HepG2 (cell line): ENCODE measurements around the gene MTFP1. TPM values are rescaled to one million over a fixed set of nuclear protein-coding genes. Genes with fewer than 3 reads are reported as not detected.
A peak's percentile ranks its signal among the peaks of the same experiment; 100 is the strongest.

ENCODE experiments used
- MLLT10 ChIP-seq: sonication (generic); formaldehyde crosslinking; IDR thresholded peaks from 2 replicates; pipeline ENCODE4 v1.4.0; 2020; ENCODE audit warnings: missing genetic modification reagents
- NFIC ChIP-seq: IDR thresholded peaks from 2 replicates; pipeline ENCODE4 v1.6.1; 2012; ENCODE audit warnings: mild to moderate bottlenecking, low read length, inconsistent platforms
- NR2F2 ChIP-seq: IDR thresholded peaks from 2 replicates; pipeline ENCODE4 v1.6.1; 2012; ENCODE audit warnings: low read depth, inconsistent platforms, borderline replicate concordance
- SMARCE1 ChIP-seq: fragments of 450-650 bp; IDR thresholded peaks from 2 replicates; pipeline ENCODE4 v1.6.1; 2017; ENCODE audit warnings: borderline replicate concordance
- TEAD3 ChIP-seq: optimal IDR thresholded peaks from 2 replicates; pipeline ENCODE3; 2016; ENCODE audit warnings: borderline replicate concordance
- U2AF2 ChIP-seq: fragments of 200-400 bp; formaldehyde crosslinking; IDR thresholded peaks from 2 replicates; pipeline ENCODE4 v1.6.1; 2017; ENCODE audit warnings: low read depth, mild to moderate bottlenecking, low read length
- XRCC5 ChIP-seq: fragments of 200-400 bp; formaldehyde crosslinking; optimal IDR thresholded peaks from 2 replicates; pipeline ENCODE3; 2017; ENCODE audit warnings: mild to moderate bottlenecking, low read length
- ZBED4 ChIP-seq: sonication (generic); formaldehyde crosslinking; IDR thresholded peaks from 2 replicates; pipeline ENCODE4 v1.4.0; 2020; ENCODE audit warnings: missing genetic modification reagents, borderline replicate concordance
- ZMAT5 ChIP-seq: sonication (generic); formaldehyde crosslinking; IDR thresholded peaks from 2 replicates; pipeline ENCODE4 v1.5.0; 2020; ENCODE audit warnings: mild to moderate bottlenecking, low read depth, missing genetic modification reagents, borderline replicate concordance
- ZNF44 ChIP-seq: sonication (generic); formaldehyde crosslinking; IDR thresholded peaks from 2 replicates; pipeline ENCODE4 v1.5.1; 2020; ENCODE audit warnings: mild to moderate bottlenecking, missing genetic modification reagents
- ZNF501 ChIP-seq: sonication (generic); formaldehyde crosslinking; IDR thresholded peaks from 2 replicates; pipeline ENCODE4 v1.5.1; 2020; ENCODE audit warnings: mild to moderate bottlenecking, moderate library complexity, missing genetic modification reagents
- ZNF562 ChIP-seq: sonication (generic); formaldehyde crosslinking; IDR thresholded peaks from 2 replicates; pipeline ENCODE4 v1.8.0; 2022; ENCODE audit warnings: missing genetic modification reagents, borderline replicate concordance
- ZNF672 ChIP-seq: sonication (generic); formaldehyde crosslinking; IDR thresholded peaks from 2 replicates; pipeline ENCODE4 v1.8.1; 2022; ENCODE audit warnings: missing genetic modification reagents
- ZNF816 ChIP-seq: sonication (generic); formaldehyde crosslinking; IDR thresholded peaks from 2 replicates; pipeline ENCODE4 v1.8.0; 2022; ENCODE audit warnings: missing genetic modification reagents, mild to moderate bottlenecking, borderline replicate concordance
- polyA plus RNA-seq, 8 experiments: library from polyadenylated mRNA; depleted of rRNA in 3 of 8; stranded (reverse) in 7 of 8; unstranded in 1 of 8; fragments of >200 nt; fragmentation: Illumina TruSeq in 4 of 8; extraction: Trizol in 4 of 8; gene quantifications; 2 replicates each; pipeline versions ENCODE4 v1.2.1 to v1.2.3, GENCODE V29; 2011 to 2016; ENCODE audit warnings: low read depth in 4 of 8, missing spikeins in 1 of 8, mixed read lengths in 1 of 8; ENCODE audit not compliant: insufficient read depth in 1 of 8
- total RNA-seq, 5 experiments: library from RNA; depleted of rRNA; stranded (reverse); fragments of >200 nt; fragmentation: Illumina TruSeq; extraction: Trizol; gene quantifications; 2 replicates each; pipeline ENCODE4 v1.2.3, GENCODE V29; 2016; ENCODE audit warnings: low read depth in 1 of 5
- TF ChIP-seq, protein P1 (sequence below): sonication (generic); formaldehyde crosslinking; IDR thresholded peaks from 2 replicates; pipeline ENCODE4 v1.4.0; 2020; ENCODE audit warnings: missing genetic modification reagents
- TF ChIP-seq, protein P2 (sequence below): sonication (generic); formaldehyde crosslinking; IDR thresholded peaks from 2 replicates; pipeline ENCODE4 v1.4.0; 2020; ENCODE audit warnings: missing genetic modification reagents, low read depth, mild to moderate bottlenecking, borderline replicate concordance
- TF ChIP-seq, protein P3 (sequence below): IDR thresholded peaks from 2 replicates; pipeline ENCODE4 v1.6.1; 2012; ENCODE audit warnings: low read depth, low read length, improper control_type of control experiment
- TF ChIP-seq, protein P4 (sequence below): sonication (generic); formaldehyde crosslinking; IDR thresholded peaks from 2 replicates; pipeline ENCODE4 v1.8.1; 2023; ENCODE audit warnings: mild to moderate bottlenecking, missing genetic modification reagents, borderline replicate concordance

Gene MTFP1
- total and polyA plus RNA-seq, 2 of the 13 experiments (the other 11 are each of a cell fraction or from before 2014, with no cell fraction given): 29.5 to 45.6 TPM

DNA sequence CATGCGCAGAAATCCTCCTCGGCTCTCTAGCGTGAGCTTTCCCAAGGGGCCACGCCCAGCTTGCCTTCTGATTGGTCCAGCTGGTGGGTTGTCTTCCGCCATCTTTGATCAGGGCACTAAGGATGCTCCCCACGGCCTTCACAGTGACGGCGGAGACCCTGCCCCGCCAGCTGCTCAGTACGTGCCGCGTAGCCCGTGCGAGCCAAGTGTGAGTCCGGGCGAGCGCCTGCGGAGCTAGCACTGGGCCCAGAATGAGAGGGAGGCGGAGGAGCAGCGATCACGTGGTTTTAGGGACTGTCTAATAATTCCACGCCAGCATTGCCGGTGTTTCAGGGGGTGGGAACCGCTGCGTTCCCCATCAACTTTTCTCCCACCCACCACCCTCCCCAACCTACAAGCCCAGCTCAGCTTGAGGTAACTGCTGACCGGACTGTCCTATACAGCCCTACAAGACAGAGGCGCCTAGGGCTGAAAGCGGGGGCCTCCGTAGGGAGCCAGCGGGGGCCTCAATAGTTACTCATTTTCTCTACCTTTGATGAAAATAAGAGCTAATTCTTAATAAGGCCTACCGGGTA lies 1.5 kb upstream of the MTFP1 start (continued):
- TF ChIP-seq, protein P1, sequence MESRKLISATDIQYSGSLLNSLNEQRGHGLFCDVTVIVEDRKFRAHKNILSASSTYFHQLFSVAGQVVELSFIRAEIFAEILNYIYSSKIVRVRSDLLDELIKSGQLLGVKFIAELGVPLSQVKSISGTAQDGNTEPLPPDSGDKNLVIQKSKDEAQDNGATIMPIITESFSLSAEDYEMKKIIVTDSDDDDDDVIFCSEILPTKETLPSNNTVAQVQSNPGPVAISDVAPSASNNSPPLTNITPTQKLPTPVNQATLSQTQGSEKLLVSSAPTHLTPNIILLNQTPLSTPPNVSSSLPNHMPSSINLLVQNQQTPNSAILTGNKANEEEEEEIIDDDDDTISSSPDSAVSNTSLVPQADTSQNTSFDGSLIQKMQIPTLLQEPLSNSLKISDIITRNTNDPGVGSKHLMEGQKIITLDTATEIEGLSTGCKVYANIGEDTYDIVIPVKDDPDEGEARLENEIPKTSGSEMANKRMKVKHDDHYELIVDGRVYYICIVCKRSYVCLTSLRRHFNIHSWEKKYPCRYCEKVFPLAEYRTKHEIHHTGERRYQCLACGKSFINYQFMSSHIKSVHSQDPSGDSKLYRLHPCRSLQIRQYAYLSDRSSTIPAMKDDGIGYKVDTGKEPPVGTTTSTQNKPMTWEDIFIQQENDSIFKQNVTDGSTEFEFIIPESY (CRISPR knock-in tag): peak; percentile 38; the same call in 1 of the 2 replicates
- TF ChIP-seq, protein P2, sequence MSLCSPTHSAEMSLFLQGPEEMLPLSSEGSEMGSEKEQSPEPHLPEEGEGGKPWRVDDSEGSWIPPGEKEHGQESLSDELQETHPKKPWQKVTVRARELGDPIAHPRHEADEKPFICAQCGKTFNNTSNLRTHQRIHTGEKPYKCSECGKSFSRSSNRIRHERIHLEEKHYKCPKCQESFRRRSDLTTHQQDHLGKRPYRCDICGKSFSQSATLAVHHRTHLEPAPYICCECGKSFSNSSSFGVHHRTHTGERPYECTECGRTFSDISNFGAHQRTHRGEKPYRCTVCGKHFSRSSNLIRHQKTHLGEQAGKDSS (CRISPR knock-in tag): no peak; the same call in 1 of the 2 replicates
- TF ChIP-seq NR2F2 (no peak), ZMAT5 (no peak), ZNF44 (CRISPR knock-in tag) (no peak), ZNF672 (CRISPR knock-in tag) (no peak), ZBED4 (CRISPR knock-in tag) (peak; percentile 93; the same call in 1 of the 2 replicates), TEAD3 (peak; percentile 86), ZNF501 (CRISPR knock-in tag) (peak; percentile 70), XRCC5 (peak; percentile 69), SMARCE1 (no peak), MLLT10 (CRISPR knock-in tag) (no peak), NFIC (no peak), ZNF562 (CRISPR knock-in tag) (no peak), U2AF2 (no peak), ZNF816 (no peak; the same call in 1 of the 2 replicates)
- TF ChIP-seq, protein P3, sequence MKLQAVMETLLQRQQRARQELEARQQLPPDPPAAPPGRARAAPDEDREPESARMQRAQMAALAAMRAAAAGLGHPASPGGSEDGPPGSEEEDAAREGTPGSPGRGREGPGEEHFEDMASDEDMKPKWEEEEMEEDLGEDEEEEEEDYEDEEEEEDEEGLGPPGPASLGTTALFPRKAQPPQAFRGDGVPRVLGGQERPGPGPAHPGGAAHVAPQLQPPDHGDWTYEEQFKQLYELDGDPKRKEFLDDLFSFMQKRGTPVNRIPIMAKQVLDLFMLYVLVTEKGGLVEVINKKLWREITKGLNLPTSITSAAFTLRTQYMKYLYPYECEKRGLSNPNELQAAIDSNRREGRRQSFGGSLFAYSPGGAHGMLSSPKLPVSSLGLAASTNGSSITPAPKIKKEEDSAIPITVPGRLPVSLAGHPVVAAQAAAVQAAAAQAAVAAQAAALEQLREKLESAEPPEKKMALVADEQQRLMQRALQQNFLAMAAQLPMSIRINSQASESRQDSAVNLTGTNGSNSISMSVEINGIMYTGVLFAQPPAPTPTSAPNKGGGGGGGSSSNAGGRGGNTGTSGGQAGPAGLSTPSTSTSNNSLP: no peak
- TF ChIP-seq, protein P4, sequence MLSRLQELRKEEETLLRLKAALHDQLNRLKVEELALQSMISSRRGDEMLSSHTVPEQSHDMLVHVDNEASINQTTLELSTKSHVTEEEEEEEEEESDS (CRISPR knock-in tag): no peak
